HK-2 (cell line): Measurements from ENCODE around the gene PDE3A.

ENCODE experiments used
- DNase-seq: peaks from one replicate; pipeline ENCODE4 v3.0.0-alpha.2; 2018; ENCODE audit not compliant: unreplicated experiment

The PDE3A gene

GRCh38 chr12:20423557-20423956, 55.2 kb downstream of the PDE3A start:
- DNase-seq: no peak

GRCh38 chr12:20424841-20425240, 56.5 kb downstream of the PDE3A start:
- DNase-seq: no peak

DNA sequence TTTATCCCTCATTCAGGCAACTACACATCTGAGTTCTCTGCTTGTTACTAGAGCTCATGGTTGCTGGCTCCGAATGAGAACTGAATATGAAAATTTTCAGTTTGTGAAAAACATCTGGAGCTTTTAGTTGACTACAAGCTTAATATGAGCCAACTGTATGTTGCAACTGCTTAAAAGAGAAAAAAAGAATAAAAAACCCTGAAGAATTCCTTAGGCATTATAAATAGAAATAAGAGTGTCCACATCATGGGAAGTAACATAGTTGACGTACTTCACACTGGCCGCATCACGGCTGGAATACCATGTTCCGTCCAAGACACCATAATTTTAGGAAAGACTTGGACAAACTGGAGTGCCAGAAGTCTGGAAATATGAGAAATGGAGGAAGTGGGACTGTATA, 57.9 kb downstream of the PDE3A start:
- no peak for DNase-seq

GRCh38 chr12:20426957-20427356, 58.6 kb downstream of the PDE3A start:
- DNase-seq: no peak

DNA sequence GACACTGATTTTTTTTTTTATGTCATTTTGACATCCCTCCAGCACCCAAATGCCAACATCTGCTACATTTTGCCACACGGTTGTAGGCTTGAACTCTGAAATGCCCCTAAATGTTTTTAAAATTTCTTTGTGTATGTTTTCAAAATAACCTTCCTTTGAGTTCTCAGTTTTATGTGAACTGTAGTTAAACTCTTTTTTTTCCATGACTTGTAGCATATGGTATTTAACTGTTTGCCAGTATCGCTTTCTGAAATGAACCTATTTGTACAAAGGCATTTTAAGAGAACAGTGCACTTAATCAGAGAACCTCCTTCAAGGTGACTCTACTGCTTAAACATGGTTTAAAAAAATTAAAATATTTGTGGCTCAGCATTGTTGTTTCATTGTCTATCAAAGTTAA, 61.5 kb downstream of the PDE3A start:
- no peak for DNase-seq

DNA sequence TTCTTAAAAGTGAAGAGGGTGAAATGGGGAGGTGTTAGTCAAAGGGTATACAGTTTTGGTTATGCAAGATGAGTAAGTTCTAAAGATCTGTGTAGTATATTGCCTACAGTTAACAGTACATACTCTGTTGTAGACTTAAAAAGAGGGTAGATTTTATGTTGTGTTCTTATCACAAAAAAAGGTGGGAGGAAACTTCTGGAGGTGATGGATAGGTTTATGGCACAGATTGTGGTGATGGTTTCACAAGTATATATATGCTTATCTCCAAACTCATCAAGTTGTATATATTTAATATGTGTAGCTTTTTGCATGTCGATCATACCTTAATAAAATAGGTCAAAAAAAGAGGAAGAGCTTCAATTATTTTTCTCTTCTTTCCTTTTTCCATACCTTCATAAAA, 64.0 kb downstream of the PDE3A start:
- no peak for DNase-seq

GRCh38 chr12:20434996-20435395, 66.7 kb downstream of the PDE3A start:
- peak; percentile 9 for DNase-seq

DNA sequence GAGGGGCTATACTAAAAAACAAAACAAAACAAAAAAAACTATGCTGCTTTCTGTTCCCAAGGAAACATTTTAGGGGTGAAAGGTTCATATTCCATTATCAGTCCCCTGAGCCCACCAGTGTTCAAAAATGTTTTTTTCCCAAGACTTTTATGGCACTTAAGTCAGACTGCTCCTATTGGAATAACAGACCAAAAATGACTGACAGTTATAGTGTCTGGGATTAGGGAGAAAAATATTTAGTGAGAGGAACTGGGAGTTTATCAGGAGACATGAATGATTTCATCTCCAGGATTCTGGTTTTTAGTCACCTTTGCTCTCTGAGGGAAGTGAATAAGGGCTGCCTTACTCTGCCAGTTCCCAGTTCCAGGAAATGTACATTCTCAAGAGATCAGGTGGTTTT, 68.0 kb downstream of the PDE3A start:
- no peak for DNase-seq

DNA sequence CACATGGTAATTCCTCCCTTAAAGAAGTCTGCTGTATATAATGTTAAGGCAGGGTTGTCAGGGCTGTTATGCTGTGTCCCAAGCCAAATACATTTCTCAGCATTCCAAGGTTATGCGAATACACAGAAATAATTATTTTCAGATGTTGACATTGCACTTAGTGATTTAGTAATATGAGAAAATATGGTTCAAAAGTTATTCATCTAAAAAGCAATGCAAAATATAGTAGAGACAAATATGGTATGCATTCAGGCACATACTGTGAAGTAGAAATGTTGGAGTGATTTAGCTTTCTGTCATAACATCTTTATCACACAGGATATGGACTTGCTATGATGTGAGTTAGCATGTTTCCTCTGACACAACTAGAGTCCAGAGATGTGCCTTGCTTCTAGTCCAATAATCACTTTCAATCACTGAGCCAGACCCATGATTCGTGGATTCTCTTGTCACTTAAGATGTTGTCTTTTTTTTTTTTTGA, 70.0 kb downstream of the PDE3A start:
- DNase-seq: no peak

- no peak for DNase-seq
These were observed 71.3 kb downstream of the PDE3A start for GRCh38 chr12:20439626-20440025.

DNA sequence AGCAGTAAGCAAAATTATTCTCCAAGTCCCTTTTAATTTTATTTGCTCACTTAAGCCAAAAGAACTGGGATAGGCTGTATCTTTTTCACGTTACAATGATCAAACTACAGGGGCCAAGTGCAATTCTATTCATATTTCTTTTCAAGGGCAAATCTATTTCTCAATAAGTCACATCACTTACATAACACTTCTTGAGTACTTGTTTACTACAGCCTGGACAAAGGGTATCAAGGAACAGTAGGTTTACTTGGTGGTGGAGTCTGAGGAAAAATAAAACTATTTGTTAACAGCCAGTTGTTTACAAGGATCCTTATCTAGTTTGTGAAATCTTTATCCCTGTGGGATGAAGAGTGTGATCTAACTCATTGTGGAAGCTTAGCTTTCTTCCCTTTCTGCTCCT, 72.1 kb downstream of the PDE3A start:
- no peak for DNase-seq

GRCh38 chr12:20442322-20442721, 74.0 kb downstream of the PDE3A start:
- no peak for DNase-seq

- DNase-seq: no peak
These were observed 74.9 kb downstream of the PDE3A start for GRCh38 chr12:20443255-20443654.

- no peak for DNase-seq
These were observed 75.5 kb downstream of the PDE3A start for GRCh38 chr12:20443792-20444191.

- DNase-seq: no peak
These were observed 76.3 kb downstream of the PDE3A start for GRCh38 chr12:20444595-20445170.

- no peak for DNase-seq
These were observed 77.3 kb downstream of the PDE3A start for GRCh38 chr12:20445687-20446086.

DNA sequence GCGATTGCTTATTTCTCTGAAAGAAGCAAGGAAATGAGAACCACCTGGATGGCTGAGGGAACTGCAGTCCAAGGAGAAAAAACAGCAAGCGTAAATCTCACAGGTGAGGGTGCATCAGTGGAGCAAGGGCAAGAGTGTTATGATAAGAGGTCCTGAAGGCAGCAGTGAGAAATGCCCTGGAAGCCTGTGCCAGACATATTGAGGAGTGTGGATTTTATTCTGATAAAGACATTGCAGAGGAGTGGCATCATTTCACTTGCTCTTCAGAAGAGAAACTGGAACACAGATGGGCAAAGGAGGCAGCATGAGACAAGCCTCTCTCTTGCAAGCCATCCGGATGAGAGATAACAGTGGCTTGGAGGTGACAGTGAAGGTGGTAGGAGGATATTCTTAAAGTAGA, 78.5 kb downstream of the PDE3A start:
- no peak for DNase-seq

GRCh38 chr12:20448781-20449180, 80.4 kb downstream of the PDE3A start:
- no peak for DNase-seq

DNA sequence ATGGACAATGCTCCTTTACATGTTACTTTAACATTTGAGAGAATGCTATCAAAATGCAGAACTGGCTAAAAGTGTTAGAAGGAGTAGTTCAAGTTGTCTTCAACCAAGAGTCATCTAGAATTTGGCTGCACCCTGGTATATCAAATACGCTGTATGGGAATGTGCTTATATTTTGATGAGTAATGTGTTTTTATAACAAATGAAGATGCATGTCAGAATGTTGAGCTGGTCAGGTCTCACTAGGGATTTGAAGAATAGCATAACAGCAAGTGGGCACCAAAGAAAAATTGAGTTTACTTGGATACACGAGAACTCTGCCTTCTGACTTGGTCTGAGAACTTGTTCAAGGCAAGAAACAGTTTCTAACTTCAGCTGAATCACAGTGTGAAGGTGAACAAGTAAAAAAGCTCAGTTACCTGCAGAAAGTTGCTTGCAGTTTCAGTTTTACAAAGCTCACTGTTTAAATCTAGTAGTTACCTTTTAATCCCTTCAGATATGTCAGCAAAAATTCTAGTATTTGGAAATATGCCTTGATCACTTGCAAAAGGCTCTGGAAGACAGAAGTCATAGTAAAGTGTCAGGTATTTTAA, 82.3 kb downstream of the PDE3A start:
- DNase-seq: no peak

DNA sequence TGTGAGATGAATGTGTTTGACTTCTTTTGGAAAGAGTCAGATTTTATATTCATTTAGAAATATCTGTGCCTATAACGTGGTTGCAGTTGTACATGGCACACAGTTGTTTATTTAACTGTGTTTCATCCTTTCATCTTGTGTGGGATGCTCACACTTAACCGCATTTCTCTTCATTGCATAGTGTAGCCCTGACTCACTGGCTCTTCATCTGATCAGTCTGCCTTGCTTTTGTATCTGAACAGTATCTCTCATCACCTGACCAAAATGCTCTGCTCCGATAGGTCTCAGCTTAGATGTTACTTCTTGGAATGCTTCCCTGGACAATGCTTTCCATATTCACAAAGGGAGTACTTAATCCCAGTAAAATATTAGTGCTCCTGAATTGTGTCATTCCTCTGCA, 83.4 kb downstream of the PDE3A start:
- DNase-seq: peak; percentile 7

- no peak for DNase-seq
These were observed 84.2 kb downstream of the PDE3A start for GRCh38 chr12:20452496-20453010.

GRCh38 chr12:20453756-20454310, 85.5 kb downstream of the PDE3A start:
- DNase-seq: no peak

DNA sequence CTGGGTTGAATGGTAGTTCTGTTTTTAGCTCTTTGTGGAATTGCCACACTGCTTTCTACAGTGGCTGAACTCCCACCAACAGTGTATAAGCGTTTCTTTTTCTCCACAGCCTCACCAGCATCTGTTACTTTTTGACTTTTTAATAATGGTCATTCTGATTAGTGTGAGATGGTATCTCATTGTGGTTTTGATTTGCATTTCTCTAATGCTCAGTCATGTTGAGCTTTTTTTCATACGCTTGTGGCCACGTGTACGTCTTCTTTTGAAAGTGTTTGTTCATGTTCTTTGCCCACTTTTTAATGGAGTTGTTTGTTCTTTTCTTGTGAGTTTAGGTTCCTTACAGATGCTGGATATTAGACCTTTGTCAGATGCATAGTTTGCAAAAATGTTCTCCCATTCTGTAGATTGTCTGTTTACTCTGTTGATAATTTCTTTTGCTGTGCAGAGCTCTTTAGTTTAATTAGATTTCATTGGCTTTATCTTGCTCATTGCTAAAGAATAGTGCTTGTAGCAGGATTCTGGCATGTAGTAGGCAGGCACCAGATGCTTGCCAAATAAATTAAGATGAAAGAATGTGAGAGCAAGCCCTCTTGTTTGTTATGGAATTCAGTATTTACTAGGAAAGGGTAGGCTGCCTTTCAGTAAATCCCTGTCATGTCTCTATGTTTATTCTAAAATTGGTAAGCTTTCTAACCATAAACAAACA, 86.8 kb downstream of the PDE3A start:
- no peak for DNase-seq
